NT2/D1 (cell line): ENCODE data around the gene CAPN9.

ENCODE experiments used
- DNase-seq: peaks from one replicate; pipeline ENCODE4 v3.0.0-alpha.2; 2011; ENCODE audit warnings: low read depth, low spot score
- H3K27me3 ChIP-seq: 2 replicates; pipeline ENCODE4 v1.6.0; 2011; ENCODE audit warnings: mild to moderate bottlenecking; ENCODE audit not compliant: insufficient read length, insufficient read depth
- H3K36me3 ChIP-seq: 2 replicates; pipeline ENCODE4 v1.6.1; 2011; ENCODE audit warnings: mild to moderate bottlenecking, low read length, mixed read lengths; ENCODE audit not compliant: insufficient read depth, insufficient read length
- H3K4me1 ChIP-seq: 2 replicates; pipeline ENCODE4 v1.5.1; 2011; ENCODE audit not compliant: insufficient read depth, insufficient read length
- H3K4me3 ChIP-seq: 2 replicates; pipeline ENCODE4 v1.5.1; 2011; ENCODE audit warnings: low read depth; ENCODE audit not compliant: insufficient read length
- H3K9ac ChIP-seq: 2 replicates; pipeline ENCODE4 v1.6.0; 2011; ENCODE audit warnings: low read depth; ENCODE audit not compliant: insufficient read length
- H3K9me3 ChIP-seq: 2 replicates; pipeline ENCODE4 v1.5.1; 2011; ENCODE audit warnings: mild to moderate bottlenecking, low read length; ENCODE audit not compliant: insufficient read depth
- SUZ12 ChIP-seq: IDR thresholded peaks from 2 replicates; pipeline ENCODE4 v1.6.1; 2011; ENCODE audit not compliant: insufficient read length, insufficient read depth; ENCODE audit errors: extremely low read depth
- YY1 ChIP-seq: IDR thresholded peaks from 2 replicates; pipeline ENCODE4 v1.6.1; 2011; ENCODE audit not compliant: insufficient read length, insufficient read depth
- ZNF274 ChIP-seq: IDR thresholded peaks from 2 replicates; pipeline ENCODE4 v1.6.1; 2011; ENCODE audit warnings: mild to moderate bottlenecking, low read depth, low read length

Gene CAPN9

DNA sequence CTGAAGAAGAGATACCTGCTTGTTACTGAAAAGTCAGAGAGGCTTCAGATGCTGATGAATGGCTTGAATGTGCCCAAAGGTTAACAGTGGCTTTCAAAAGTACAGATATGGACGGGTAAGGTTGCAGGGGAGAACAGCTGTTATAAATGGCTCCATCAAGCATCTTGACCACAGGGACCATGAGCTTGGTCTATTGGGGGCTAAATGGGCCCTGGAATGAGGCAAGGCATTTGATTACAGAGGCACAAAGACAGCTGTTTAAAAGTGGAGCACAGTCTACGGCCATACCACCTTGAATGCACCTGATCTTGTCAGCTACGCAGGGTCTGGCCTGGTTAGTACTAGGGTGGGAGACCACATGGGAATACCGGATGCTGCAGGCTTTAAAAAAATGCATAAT lies 72.8 kb downstream of the CAPN9 start:
- no peak for DNase-seq
- Histone ChIP-seq H3K9ac (no peak overlapping the region), H3K4me1 (no peaks in the 10 kb centered on the region), H3K4me3 (no peak overlapping the region), H3K27me3 (no peaks in the 10 kb centered on the region), H3K36me3 (no peaks in the 10 kb centered on the region), H3K9me3 (no peaks in the 10 kb centered on the region)
- TF ChIP-seq YY1 (no peak), SUZ12 (no peak), ZNF274 (no peak)

DNA sequence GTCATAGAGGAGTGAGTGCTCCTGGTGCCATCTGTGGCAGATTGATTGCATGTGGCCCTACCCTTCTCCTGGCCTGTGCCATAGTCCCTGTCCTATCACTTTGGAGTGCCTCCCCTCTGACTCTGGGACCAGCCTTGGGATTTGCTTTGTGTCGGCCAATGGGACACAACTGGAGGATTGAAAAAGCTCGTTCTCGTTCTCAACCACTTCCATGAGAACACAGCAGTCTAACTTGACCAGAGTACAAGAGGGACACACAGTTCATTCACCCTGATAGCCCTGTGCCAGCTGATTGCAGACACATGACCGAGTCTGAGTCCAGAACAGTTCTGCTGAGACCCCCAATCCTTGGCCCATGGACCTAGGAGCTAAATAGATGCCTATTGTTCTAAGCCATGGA lies 73.4 kb downstream of the CAPN9 start:
- H3K27me3 ChIP-seq = no peaks in the 10 kb centered on the region
- no peak for DNase-seq
- no peaks in the 10 kb centered on the region for H3K36me3 ChIP-seq
- no peaks in the 10 kb centered on the region for H3K9me3 ChIP-seq
- no peak overlapping the region for H3K4me3 ChIP-seq
- H3K9ac ChIP-seq = no peak overlapping the region
- no peaks in the 10 kb centered on the region for H3K4me1 ChIP-seq
- no peak for TF ChIP-seq ZNF274
- TF ChIP-seq SUZ12 = no peak
- TF ChIP-seq YY1 = no peak

DNA sequence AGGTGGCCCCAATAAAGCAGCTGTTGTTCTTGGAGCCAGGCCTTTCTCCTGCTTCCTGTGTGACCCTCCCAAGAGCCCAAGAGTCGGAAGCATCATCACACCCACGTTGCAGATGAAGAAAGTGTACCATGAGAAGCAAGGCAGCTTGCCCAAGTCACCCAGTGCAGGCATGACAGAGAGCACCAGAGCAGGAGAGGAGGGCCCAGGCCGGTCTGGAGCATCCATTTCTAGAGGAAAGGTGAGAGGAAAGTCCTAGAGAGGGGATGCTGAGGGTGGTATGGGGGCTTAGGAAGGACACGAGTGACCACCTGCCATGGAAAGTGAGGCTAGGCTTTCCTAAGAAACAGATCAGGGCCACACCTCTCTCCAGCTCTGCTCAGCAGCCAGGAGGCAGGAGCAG lies 74.2 kb downstream of the CAPN9 start:
- Histone ChIP-seq H3K9me3 (no peaks in the 10 kb centered on the region), H3K4me3 (no peak overlapping the region), H3K4me1 (no peaks in the 10 kb centered on the region), H3K9ac (no peak overlapping the region), H3K27me3 (no peaks in the 10 kb centered on the region), H3K36me3 (no peaks in the 10 kb centered on the region)
- no peak for DNase-seq
- TF ChIP-seq SUZ12 (no peak), ZNF274 (no peak), YY1 (no peak)

DNA sequence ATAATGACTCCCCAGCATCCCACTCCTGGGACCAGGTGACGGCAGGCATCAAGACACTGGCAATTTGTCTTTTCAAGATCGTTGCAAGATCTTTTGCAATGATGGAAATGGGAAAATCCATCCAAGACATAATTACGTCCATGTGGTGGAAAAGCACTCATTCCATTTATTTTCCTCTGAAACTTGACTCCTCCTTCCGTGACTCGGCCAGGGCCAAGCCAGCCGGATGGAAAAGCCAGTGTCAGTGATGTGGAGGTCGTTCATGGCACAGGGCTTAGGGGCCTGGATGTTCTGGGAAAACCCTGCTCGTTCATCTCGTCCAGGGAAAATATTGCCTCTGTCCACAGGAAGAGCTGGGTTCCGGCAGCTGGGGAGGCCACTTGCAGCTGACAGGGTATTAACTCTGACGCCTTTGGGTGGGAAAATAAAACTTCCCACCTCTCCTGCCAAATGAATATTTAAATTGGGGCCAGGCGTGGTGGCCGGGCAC lies 74.9 kb downstream of the CAPN9 start:
- TF ChIP-seq SUZ12 = no peak
- no peak for TF ChIP-seq ZNF274
- TF ChIP-seq YY1 = no peak
- H3K4me3 ChIP-seq = no peak overlapping the region
- H3K4me1 ChIP-seq = no peaks in the 10 kb centered on the region
- H3K9ac ChIP-seq = no peak overlapping the region
- no peaks in the 10 kb centered on the region for H3K27me3 ChIP-seq
- no peaks in the 10 kb centered on the region for H3K36me3 ChIP-seq
- DNase-seq = no peak
- no peaks in the 10 kb centered on the region for H3K9me3 ChIP-seq

DNA sequence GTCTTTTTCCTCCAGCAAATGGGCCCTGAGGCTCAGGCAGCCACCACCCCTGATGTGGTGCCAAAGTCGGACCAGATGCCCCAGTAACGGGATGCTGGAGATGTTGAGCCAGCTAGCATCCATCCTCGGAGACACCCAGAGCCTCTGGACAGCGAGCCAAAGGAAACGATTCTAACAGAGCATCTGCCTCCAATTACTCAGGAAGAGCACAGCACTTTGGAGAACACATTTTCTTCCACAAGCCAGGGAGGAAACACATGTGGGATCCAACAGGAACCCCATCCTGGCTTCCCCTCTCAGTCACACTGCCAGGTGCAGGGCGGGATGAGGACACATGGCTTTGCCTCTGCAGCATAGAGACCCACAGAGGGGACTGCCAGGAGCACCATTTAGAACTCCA lies 76.2 kb downstream of the CAPN9 start:
- H3K9me3 ChIP-seq = no peaks in the 10 kb centered on the region
- no peak overlapping the region for H3K9ac ChIP-seq
- TF ChIP-seq ZNF274 = no peak
- no peak for TF ChIP-seq SUZ12
- no peak for TF ChIP-seq YY1
- H3K36me3 ChIP-seq = no peaks in the 10 kb centered on the region
- H3K27me3 ChIP-seq = no peaks in the 10 kb centered on the region
- DNase-seq = no peak
- H3K4me1 ChIP-seq = no peaks in the 10 kb centered on the region
- no peak overlapping the region for H3K4me3 ChIP-seq

DNA sequence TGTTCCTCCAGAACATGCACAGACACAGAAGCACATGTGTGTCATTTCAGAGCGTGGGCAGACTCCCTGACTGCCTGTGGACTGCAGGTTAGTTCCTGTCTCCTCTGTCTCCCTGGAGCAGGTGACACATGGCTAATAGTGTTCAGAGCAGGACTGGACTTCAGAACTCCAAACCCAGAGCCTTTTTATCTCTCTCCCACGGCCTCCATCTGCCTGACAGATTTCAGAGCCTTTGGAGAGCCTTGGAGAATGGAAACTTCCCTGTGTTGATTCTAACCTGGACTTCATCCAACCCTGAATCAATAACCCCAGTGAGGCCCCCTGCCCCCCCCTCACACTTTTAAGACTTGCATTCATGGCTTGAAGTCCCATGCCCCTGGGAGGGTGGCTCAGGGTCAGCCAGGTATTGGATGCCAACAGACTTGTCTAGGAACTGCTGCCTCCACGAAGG lies 76.8 kb downstream of the CAPN9 start:
- no peak for DNase-seq
- H3K4me1 ChIP-seq = no peaks in the 10 kb centered on the region
- TF ChIP-seq YY1 (no peak), ZNF274 (no peak), SUZ12 (no peak)

DNA sequence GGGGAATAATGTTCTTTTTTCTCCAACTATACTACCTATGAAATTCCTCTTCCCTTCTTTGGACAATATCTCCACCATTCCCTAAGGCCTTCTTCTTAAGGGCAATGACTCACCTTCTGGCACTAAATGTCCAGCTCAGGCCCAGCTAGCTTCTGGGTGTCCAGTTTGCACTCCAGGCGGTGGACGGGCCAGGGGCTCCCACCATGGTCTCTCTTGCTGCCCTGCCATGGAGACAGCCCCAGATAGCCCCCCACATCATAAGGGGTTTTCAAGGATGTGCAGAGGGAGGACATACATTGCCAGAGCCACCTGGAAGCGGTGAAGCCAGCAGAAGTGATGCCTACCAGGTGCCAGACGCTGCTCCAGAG lies 77.3 kb downstream of the CAPN9 start:
- TF ChIP-seq YY1 = no peak
- no peak for TF ChIP-seq ZNF274
- no peak for TF ChIP-seq SUZ12
- Histone ChIP-seq H3K9ac (no peak overlapping the region), H3K4me3 (no peak overlapping the region), H3K36me3 (no peaks in the 10 kb centered on the region), H3K9me3 (no peaks in the 10 kb centered on the region), H3K27me3 (no peaks in the 10 kb centered on the region), H3K4me1 (no peaks in the 10 kb centered on the region)
- no peak for DNase-seq

More for the DNA sequence above, 76.8 kb downstream of the CAPN9 start:
- Histone ChIP-seq H3K36me3 (no peaks in the 10 kb centered on the region), H3K9me3 (no peaks in the 10 kb centered on the region), H3K27me3 (no peaks in the 10 kb centered on the region), H3K9ac (no peak overlapping the region), H3K4me3 (no peak overlapping the region)
